GM21367 (cell line): Measurements from ENCODE around the gene DNAJC30.
"Not testable (repeated sequence)": the region's sequence is repeated elsewhere in the genome, so short reads cannot be mapped to it uniquely, and the experiment has no call there.

Experiments used
- ATAC-seq: cut with Tn5 transposase; IDR thresholded peaks from one replicate; pipeline ENCODE4 v1.9.1; 2021; ENCODE audit not compliant: unreplicated experiment

DNAJC30 gene

GRCh38 chr7:73683788-73684693 is 788 bp upstream of the DNAJC30 start:
- no peak for ATAC-seq

- peak; percentile 7 for ATAC-seq
Measured at GRCh38 chr7:73682745-73683055, 553 bp downstream of the DNAJC30 start.

DNA sequence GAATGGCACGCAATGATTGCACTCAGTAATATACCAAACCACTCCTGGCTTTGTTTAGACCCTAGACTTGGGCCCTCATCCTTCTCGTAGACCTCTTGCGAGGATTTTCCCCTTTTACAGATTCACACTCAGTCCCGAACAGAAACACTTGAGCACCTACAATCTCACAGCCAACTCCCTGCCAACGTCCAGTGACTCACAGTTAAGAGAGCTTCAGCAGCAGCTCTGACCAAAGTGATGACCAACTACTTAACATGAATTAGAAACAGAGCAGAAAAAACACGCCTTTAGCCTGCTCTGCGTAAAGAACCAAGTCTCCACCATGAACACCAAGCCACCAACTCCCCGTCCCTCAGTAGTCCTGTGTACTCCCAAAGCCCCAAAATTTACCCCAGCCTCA is 2.2 kb downstream of the DNAJC30 start:
- no peak for ATAC-seq

GRCh38 chr7:73680501-73680900 is 2.8 kb downstream of the DNAJC30 start:
- ATAC-seq = no peak

DNA sequence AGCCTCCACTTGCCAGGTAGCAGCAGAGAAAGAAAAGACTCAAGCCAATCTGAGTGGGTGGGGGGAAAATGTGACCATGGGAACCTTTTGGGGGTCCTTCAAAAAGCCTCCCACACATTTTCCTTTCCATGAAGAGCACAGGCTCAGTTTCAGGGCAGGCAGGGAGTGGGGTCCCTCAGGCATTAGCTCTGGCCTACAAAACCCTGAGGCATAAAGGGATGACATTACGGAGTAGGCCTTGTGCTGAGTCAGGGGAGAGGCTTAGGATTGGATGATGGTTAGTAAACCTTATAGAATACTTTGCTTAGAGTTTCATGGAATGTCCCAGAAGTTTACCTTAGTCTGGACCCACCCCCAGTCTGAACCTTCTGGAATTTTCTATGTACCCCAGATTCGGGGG is 3.5 kb downstream of the DNAJC30 start:
- ATAC-seq = no peak

DNA sequence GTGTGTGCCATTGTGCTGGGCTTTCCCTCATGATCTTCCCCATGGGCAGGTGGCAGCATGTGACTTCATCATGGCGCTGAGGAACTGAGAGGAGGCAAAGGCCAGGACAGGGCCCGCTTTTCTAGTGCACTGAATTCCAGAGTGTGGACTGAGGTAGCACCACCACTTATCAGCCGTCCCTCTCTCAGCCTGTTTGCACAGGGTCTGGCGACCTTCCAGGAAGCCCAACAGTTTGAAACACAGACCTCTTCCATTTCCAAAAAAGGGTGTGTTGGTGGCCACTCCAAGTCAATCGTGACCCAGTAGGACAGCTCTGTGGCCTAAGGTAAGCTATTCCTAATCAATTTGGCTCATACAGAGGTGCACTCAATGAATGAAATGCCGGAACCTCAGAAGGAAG is 4.4 kb downstream of the DNAJC30 start:
- no peak for ATAC-seq

DNA sequence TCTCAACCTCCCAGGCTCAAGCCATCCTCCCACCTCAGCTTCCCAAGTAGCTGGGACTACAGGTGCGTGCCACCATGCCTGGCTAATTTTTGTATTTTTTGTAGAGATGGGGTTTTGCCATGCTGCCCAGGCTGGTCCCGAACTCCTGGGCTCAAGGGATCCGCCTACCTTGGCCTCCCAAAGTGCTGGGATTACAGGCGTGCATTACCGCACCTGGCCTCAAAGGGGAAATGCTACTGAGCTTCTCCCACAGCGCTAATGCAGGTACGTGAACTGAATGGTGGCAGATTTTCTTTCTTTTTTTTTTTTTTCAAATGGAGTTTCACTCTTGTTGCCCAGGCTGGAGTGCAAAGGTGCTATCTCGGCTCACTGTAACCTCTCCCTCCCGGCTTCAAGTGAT is 7.2 kb downstream of the DNAJC30 start:
- not testable (repeated sequence) for ATAC-seq

DNA sequence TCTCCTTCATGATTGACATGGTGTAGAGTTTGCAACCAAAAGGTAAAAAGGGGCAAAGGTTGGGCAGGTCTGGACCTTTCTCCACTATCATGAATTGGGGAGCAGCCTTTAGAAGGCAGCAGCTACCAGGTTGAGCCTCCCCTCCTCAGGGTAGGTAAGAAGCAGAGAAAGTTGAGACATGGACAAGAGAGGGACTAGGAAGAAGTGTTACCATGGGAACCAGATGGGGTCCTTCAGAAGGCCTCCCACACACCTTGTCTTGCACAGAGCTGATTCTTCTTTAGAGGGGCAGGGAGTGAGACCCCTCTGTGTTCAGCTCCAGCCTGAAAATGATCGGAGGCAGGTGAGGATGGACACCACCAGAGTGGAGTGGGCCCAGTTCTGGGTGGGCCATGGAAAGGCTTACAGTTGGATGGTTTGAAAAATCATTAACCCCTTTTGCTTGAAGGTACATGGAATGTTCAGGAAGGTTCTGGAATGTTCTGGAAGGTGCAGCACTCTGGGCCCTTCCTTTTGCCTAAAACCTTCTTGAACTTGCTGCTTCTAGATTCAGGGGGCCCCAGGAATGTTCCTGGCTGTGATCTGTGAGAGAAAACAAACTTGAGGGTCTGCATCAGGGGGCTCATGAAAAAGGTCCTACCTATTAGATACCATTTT is 8.7 kb downstream of the DNAJC30 start:
- ATAC-seq = no peak

- ATAC-seq = no peak
Measured at GRCh38 chr7:73671857-73672445, 11.3 kb downstream of the DNAJC30 start.

DNA sequence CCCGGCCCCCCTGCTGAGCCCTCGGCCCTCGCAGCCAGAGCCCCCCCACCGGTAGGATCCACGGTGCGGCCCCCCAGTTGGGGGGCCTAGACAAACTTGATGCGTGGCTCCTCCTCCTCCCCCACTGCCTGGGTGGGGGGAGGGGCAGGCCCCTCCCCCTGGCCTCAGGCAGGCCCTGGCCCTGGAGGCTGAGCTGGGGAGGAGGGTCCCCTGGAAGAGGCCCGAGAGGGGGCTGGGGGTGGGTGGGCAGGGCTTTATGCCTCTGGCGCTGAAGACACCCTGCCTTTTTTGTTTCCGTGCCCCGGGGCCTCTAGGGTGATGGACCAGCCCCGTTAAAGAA is 12.0 kb downstream of the DNAJC30 start:
- ATAC-seq = no peak

- no peak for ATAC-seq
Measured at GRCh38 chr7:73669858-73670385, 13.3 kb downstream of the DNAJC30 start.

GRCh38 chr7:73669288-73669701 is 14.0 kb downstream of the DNAJC30 start:
- ATAC-seq = no peak

GRCh38 chr7:73668886-73669230 is 14.4 kb downstream of the DNAJC30 start:
- no peak for ATAC-seq

DNA sequence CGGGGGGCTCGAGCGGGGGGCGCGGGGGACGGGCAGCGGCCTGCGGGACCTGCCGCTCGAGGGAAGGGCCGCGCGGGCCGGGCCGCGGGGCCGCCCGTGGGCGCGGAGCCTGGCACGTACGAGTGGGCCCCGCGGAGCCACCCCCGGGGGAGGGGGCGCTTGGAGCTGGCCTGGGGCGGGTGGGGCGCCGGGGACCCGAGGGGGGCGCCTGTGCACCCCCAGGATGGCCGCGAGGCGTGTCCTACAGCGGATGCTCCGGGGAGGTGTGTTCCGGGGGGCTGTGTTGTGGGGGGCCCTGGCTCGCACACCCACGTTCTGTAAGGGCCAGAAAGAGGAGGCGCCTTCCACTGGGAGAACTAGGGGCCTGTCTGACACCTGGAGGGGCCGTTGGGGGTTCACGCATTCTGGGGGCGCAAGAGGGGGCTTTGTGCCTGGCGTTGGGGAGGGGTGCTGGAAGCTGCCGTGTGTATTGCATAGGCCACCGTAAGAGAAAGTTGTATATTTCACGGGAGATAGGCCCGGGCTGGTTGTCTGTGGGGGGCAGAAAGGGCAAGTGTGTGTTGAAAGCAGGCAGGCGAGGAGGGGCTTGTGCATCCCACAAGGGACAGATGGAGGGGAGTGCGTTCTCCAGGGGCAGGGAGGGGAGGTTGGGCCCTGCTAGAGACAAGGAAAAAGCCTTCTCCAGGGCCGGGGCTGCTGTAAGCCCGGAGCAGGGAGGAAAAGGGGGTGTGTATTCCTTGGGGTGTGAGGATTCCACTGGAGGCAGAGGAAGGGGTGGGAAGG is 15.0 kb downstream of the DNAJC30 start:
- no peak for ATAC-seq

- ATAC-seq = peak; percentile 82
Measured at GRCh38 chr7:73667344-73668102, 15.7 kb downstream of the DNAJC30 start, which contains the start of gene VPS37D. Gene VPS37D, plus strand, starts transcription at chr7:73667831. Its CDS starts 128 bp downstream, at chr7:73667959.

DNA sequence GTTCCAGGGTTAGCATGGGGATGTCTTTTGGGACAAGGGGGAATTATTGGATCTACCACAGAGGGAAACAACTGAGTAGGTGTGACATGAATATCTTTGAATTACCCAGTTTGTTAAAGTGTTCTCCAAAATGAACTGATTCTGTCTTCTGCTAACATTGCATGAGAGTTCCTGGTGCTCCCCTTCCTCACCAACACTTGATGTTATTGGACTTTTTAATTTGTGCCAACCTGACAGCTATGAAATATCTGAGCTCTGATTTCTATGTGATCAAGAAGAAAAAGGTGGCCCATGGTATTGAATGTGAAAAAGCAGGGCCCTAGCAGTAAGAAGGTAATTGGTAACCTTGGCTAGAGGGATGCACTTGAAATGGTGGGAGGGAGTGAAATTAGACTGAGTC is 20.2 kb downstream of the DNAJC30 start:
- ATAC-seq = no peak

- ATAC-seq = not testable (repeated sequence)
Measured at GRCh38 chr7:73660594-73660993, 22.7 kb downstream of the DNAJC30 start.

- ATAC-seq = no peak
Measured at GRCh38 chr7:73659983-73660382, 23.3 kb downstream of the DNAJC30 start.

- not testable (repeated sequence) for ATAC-seq
Measured at GRCh38 chr7:73655309-73655708, 27.9 kb downstream of the DNAJC30 start.

- no peak for ATAC-seq
Measured at GRCh38 chr7:73652541-73652949, 30.7 kb downstream of the DNAJC30 start.
